Neural cell (in vitro differentiated cells): ENCODE data around the gene TTN. TPM values are rescaled to one million over a fixed set of nuclear protein-coding genes. Genes with fewer than 3 reads are reported as not detected.

ENCODE experiments used
- H2AFZ ChIP-seq: fragments of 200-600, 300-800 bp; sonication (generic), shearing (Covaris generic); 2 replicates; pipeline ENCODE4 v1.6.0; 2014; ENCODE audit warnings: low read depth, mild to moderate bottlenecking, antibody characterized with exemption, low read length, moderate library complexity
- H3F3A ChIP-seq: fragments of 200-600 bp; shearing (Covaris generic); 2 replicates; pipeline ENCODE4 v1.6.1; 2016; ENCODE audit warnings: mild to moderate bottlenecking, moderate library complexity, mixed read lengths, antibody characterized with exemption, low read length; ENCODE audit not compliant: insufficient read depth, poor library complexity, severe bottlenecking
- H3K27ac ChIP-seq: fragments of 200-600, 300-800 bp; sonication (generic), shearing (Covaris generic); 2 replicates; pipeline ENCODE4 v1.5.1; 2014; ENCODE audit warnings: mild to moderate bottlenecking, low read length, moderate library complexity
- H3K27me3 ChIP-seq: fragments of 300-800, 200-600 bp; sonication (generic), shearing (Covaris generic); 2 replicates; pipeline ENCODE4 v1.6.0; 2014; ENCODE audit warnings: mild to moderate bottlenecking, low read depth, low read length, moderate library complexity; ENCODE audit not compliant: insufficient read depth
- H3K36me3 ChIP-seq: fragments of 300-800, 200-600 bp; sonication (generic), shearing (Covaris generic); 2 replicates; pipeline ENCODE4 v1.5.1; 2014; ENCODE audit warnings: mild to moderate bottlenecking, antibody characterized with exemption, low read length, moderate library complexity; ENCODE audit not compliant: insufficient read depth
- H3K4me2 ChIP-seq: fragments of 300-800, 200-600 bp; sonication (generic), shearing (Covaris generic); 2 replicates; pipeline ENCODE4 v1.6.0; 2014; ENCODE audit warnings: mild to moderate bottlenecking, low read length
- H3K4me3 ChIP-seq: fragments of 300-800, 200-600 bp; sonication (generic), shearing (Covaris generic); 2 replicates; pipeline ENCODE4 v1.5.1; 2014; ENCODE audit warnings: mild to moderate bottlenecking, low read length, moderate library complexity
- H3K79me2 ChIP-seq: fragments of 200-600 bp; shearing (Covaris generic); replicated peaks from 2 replicates; pipeline ENCODE4 v1.6.0; 2014; ENCODE audit warnings: mild to moderate bottlenecking, low read length, moderate library complexity; ENCODE audit not compliant: insufficient read depth
- H3K9ac ChIP-seq: fragments of 300-800, 200-600 bp; sonication (generic), shearing (Covaris generic); 2 replicates; pipeline ENCODE4 v1.6.1; 2016; ENCODE audit warnings: mild to moderate bottlenecking, low read length, mixed read lengths
- H3K9me2 ChIP-seq: fragments of 200-600 bp; shearing (Covaris generic); 2 replicates; pipeline ENCODE4 v1.6.1; 2016; ENCODE audit warnings: mild to moderate bottlenecking, low read length, mixed read lengths; ENCODE audit not compliant: insufficient read depth
- H3K9me3 ChIP-seq: fragments of 200-600, 300-800 bp; sonication (generic), shearing (Covaris generic); 2 replicates; pipeline ENCODE4 v1.6.1; 2016; ENCODE audit warnings: mild to moderate bottlenecking, mixed run types, low read length, moderate library complexity, mixed read lengths
- H4K20me1 ChIP-seq: fragments of 200-600 bp; shearing (Covaris generic); 2 replicates; pipeline ENCODE4 v1.6.1; 2016; ENCODE audit warnings: mild to moderate bottlenecking, mixed run types; ENCODE audit not compliant: insufficient read depth
- EP300 ChIP-seq: fragments of 450-650 bp; conservative IDR thresholded peaks from 2 replicates; pipeline ENCODE4 v1.6.1; 2014; ENCODE audit warnings: antibody characterized with exemption, mild to moderate bottlenecking, moderate library complexity; ENCODE audit not compliant: poor library complexity, severe bottlenecking
- EZH2 ChIP-seq: fragments of 200-600, 300-800 bp; shearing (Covaris generic), sonication (generic); IDR thresholded peaks from 2 replicates; pipeline ENCODE4 v1.6.1; 2014; ENCODE audit warnings: antibody characterized with exemption, low read length, borderline replicate concordance, mild to moderate bottlenecking; ENCODE audit not compliant: insufficient read depth, poor library complexity, severe bottlenecking
- MXI1 ChIP-seq: fragments of 450-650 bp; conservative IDR thresholded peaks from 2 replicates; pipeline ENCODE4 v1.6.1; 2014; ENCODE audit warnings: antibody characterized with exemption, mild to moderate bottlenecking; ENCODE audit not compliant: poor library complexity, severe bottlenecking
- POLR2AphosphoS5 ChIP-seq: IDR thresholded peaks from 2 replicates; pipeline ENCODE4 v1.6.1; 2012
- RAD21 ChIP-seq: fragments of 450-650 bp; conservative IDR thresholded peaks from 2 replicates; pipeline ENCODE4 v1.6.1; 2014; ENCODE audit warnings: antibody characterized with exemption, mild to moderate bottlenecking, moderate library complexity
- SMC3 ChIP-seq: fragments of 450-650 bp; conservative IDR thresholded peaks from 2 replicates; pipeline ENCODE4 v1.6.1; 2014; ENCODE audit warnings: antibody characterized with exemption, mild to moderate bottlenecking, moderate library complexity; ENCODE audit not compliant: poor library complexity
- TAF1 ChIP-seq: IDR thresholded peaks from 2 replicates; pipeline ENCODE4 v1.6.1; 2012; ENCODE audit warnings: low read depth
- polyA plus RNA-seq: library from polyadenylated mRNA; depleted of rRNA; stranded (reverse); fragments of >200 nt; gene quantifications from 2 replicates; pipeline ENCODE4 v1.2.3, GENCODE V29; 2014
- TF ChIP-seq, protein P1 (sequence below): IDR thresholded peaks from 2 replicates; pipeline ENCODE4 v1.6.1; 2012; ENCODE audit warnings: borderline replicate concordance
- TF ChIP-seq, protein P2 (sequence below): fragments of 450-650 bp; IDR thresholded peaks from 2 replicates; pipeline ENCODE4 v1.5.1; 2014; ENCODE audit warnings: antibody characterized with exemption, mild to moderate bottlenecking, moderate library complexity; ENCODE audit not compliant: poor library complexity, severe bottlenecking

Gene TTN
- polyA plus RNA-seq, 1 donor from 2014 or later = 0.10 TPM

DNA sequence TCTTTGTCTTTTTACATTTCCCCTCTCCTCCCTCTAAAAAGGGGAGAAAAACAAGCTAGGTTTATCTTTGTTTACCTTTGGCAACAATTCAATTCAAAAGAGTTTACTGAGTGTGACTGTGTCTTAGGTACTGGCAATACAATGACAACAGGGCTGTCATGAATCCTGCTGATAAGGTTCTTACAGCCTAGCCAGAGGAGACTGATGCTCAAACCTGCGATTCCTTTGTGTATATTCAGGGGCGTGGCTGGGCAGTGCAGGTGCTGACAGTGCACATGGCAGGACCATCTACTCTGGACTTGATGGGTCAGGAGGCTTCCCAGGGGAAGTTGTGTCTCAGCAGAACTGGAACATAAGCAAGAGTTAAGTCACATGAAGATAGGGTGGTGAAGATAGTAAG is 23.2 kb upstream of the TTN start:
- no peaks in the 10 kb centered on the region for H3K9me3 ChIP-seq
- H3K4me3 ChIP-seq = no peak overlapping the region
- H3F3A ChIP-seq = no peaks in the 10 kb centered on the region
- H3K9me2 ChIP-seq = no peaks in the 10 kb centered on the region
- TF ChIP-seq, protein P1, sequence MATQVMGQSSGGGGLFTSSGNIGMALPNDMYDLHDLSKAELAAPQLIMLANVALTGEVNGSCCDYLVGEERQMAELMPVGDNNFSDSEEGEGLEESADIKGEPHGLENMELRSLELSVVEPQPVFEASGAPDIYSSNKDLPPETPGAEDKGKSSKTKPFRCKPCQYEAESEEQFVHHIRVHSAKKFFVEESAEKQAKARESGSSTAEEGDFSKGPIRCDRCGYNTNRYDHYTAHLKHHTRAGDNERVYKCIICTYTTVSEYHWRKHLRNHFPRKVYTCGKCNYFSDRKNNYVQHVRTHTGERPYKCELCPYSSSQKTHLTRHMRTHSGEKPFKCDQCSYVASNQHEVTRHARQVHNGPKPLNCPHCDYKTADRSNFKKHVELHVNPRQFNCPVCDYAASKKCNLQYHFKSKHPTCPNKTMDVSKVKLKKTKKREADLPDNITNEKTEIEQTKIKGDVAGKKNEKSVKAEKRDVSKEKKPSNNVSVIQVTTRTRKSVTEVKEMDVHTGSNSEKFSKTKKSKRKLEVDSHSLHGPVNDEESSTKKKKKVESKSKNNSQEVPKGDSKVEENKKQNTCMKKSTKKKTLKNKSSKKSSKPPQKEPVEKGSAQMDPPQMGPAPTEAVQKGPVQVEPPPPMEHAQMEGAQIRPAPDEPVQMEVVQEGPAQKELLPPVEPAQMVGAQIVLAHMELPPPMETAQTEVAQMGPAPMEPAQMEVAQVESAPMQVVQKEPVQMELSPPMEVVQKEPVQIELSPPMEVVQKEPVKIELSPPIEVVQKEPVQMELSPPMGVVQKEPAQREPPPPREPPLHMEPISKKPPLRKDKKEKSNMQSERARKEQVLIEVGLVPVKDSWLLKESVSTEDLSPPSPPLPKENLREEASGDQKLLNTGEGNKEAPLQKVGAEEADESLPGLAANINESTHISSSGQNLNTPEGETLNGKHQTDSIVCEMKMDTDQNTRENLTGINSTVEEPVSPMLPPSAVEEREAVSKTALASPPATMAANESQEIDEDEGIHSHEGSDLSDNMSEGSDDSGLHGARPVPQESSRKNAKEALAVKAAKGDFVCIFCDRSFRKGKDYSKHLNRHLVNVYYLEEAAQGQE = no peak
- TF ChIP-seq POLR2AphosphoS5 (no peak), EP300 (no peak), SMC3 (no peak), EZH2 (no peak), RAD21 (no peak), TAF1 (no peak), MXI1 (no peak)
- TF ChIP-seq, protein P2, sequence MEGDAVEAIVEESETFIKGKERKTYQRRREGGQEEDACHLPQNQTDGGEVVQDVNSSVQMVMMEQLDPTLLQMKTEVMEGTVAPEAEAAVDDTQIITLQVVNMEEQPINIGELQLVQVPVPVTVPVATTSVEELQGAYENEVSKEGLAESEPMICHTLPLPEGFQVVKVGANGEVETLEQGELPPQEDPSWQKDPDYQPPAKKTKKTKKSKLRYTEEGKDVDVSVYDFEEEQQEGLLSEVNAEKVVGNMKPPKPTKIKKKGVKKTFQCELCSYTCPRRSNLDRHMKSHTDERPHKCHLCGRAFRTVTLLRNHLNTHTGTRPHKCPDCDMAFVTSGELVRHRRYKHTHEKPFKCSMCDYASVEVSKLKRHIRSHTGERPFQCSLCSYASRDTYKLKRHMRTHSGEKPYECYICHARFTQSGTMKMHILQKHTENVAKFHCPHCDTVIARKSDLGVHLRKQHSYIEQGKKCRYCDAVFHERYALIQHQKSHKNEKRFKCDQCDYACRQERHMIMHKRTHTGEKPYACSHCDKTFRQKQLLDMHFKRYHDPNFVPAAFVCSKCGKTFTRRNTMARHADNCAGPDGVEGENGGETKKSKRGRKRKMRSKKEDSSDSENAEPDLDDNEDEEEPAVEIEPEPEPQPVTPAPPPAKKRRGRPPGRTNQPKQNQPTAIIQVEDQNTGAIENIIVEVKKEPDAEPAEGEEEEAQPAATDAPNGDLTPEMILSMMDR = no peak
- no peak overlapping the region for H3K4me2 ChIP-seq
- H3K27me3 ChIP-seq = no peaks in the 10 kb centered on the region
- H3K27ac ChIP-seq = no peak overlapping the region
- H3K79me2 ChIP-seq = no peaks in the 10 kb centered on the region
- no peak overlapping the region for H2AFZ ChIP-seq
- H4K20me1 ChIP-seq = no peaks in the 10 kb centered on the region
- H3K9ac ChIP-seq = no peak overlapping the region
- no peaks in the 10 kb centered on the region for H3K36me3 ChIP-seq

DNA sequence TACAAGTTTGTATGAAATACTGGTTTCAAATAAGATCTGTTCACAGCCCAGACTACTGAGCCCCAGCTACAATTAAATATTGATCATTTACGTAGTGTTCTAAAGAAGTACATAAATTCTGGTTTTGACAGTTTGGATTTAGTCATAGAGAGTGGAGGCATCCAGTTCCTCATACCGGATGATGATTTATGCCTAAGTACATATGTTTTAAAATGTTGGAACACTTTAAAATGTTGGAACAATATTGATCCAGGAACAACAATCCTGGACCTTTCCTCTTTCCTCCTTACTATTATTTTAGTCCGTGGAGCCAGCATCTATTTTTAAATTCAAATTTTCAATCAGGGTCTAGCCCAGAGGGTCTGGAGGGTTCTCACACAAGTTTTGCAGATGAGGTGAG is 22.8 kb upstream of the TTN start:
- Histone ChIP-seq H4K20me1 (no peaks in the 10 kb centered on the region), H3K36me3 (no peaks in the 10 kb centered on the region), H3K27me3 (no peaks in the 10 kb centered on the region), H3K9ac (no peak overlapping the region), H3K9me2 (no peaks in the 10 kb centered on the region), H3F3A (no peaks in the 10 kb centered on the region), H3K4me2 (no peak overlapping the region), H2AFZ (no peak overlapping the region), H3K9me3 (no peaks in the 10 kb centered on the region), H3K79me2 (no peaks in the 10 kb centered on the region), H3K4me3 (no peak overlapping the region), H3K27ac (no peak overlapping the region)
- TF ChIP-seq EZH2 = no peak
